Hippocampal formation (tissue), 2 donors: ENCODE results near the gene MIPOL1.
"Not testable (repeated sequence)": the region's sequence is repeated elsewhere in the genome, so short reads cannot be mapped to it uniquely, and the experiment has no call there.

Source experiments
- DNase-seq, 2 donors: peaks; one replicate each; lab custom pipeline; 2025; lab: John Stamatoyannopoulos, UW

The MIPOL1 gene

GRCh38 chr14:37546621-37547447 lies 349.1 kb downstream of the MIPOL1 start:
- no peak for DNase-seq

DNA sequence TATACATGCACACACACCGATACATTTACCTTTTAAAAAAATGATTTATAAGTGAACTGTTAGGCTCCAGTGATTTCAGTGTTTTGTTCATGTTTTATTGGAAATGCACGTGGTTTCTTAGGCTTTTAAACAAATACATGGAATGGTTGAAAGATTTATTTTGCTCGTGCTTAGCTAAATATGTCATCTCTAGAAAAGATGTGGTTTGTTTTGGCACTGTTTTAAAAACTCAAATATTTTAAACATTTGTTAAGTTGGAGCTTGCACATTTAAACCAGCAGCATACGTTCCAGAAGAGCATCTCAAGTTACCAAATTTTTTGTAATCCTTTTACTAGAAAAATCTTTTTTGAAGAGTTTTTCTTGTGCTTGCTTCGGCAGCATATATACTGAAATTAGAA lies 352.8 kb downstream of the MIPOL1 start:
- DNase-seq = no peak

- DNase-seq = no peak
Measured at GRCh38 chr14:37551119-37551518, 353.4 kb downstream of the MIPOL1 start.

- DNase-seq = no peak
Measured at GRCh38 chr14:37553935-37554550, 356.3 kb downstream of the MIPOL1 start.

DNA sequence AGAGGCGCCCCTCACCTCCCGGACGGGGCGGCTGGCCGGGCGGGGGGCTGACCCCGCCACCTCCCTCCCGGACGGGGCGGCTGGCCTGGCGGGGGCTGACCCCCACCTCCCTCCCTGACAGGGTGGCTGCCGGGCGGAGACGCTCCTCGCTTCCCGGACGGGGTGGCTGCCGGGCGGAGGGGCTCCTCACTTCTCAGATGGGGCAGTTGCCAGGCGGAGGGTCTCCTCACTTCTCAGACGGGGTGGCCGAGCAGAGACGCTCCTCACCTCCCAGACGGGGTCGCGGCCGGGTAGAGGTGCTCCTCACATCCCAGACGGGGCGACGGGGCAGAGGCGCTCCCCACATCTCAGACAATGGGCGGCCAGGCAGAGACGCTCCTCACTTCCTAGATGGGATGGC lies 357.9 kb downstream of the MIPOL1 start:
- DNase-seq = not testable (repeated sequence)

- DNase-seq = no peak
Measured at GRCh38 chr14:37558740-37559139, 361.0 kb downstream of the MIPOL1 start.

DNA sequence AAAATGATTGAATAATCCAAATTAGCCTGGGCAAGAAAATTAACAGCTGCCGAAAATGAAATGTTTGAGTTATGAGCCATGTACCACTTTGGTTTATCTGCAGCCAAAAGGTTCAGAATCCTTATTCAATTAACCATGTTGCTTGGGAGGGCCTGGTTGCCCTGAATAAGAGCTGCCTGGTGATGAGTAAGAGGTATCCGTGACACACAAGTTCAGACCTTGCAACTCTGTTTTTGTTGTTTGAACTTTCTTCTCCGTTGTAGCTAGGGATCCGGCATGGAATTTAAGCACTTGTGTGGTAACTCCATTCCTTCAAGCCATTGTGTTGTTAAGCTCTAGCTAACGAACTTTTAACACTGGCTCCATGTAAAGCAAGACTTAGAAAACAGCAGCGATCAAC lies 361.6 kb downstream of the MIPOL1 start:
- no peak for DNase-seq

DNA sequence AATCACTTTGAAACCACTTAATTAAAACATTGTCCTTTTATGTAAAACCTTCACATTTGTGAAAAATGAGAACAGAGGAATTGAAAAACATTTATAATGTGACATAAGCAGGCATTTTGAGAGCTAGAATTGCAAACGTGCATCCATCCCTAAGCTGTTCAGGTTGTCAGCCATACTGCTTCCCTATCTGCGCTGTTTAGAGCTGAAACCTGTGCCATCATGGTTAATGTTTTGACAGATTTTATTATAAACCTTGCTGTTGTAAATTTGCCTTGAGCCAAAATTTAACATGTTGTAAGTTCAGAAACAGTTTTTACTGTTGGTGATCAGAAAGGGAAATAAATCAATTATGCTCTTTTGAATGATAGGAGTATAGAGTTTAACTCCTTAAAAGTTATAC lies 365.5 kb downstream of the MIPOL1 start:
- DNase-seq = no peak

DNA sequence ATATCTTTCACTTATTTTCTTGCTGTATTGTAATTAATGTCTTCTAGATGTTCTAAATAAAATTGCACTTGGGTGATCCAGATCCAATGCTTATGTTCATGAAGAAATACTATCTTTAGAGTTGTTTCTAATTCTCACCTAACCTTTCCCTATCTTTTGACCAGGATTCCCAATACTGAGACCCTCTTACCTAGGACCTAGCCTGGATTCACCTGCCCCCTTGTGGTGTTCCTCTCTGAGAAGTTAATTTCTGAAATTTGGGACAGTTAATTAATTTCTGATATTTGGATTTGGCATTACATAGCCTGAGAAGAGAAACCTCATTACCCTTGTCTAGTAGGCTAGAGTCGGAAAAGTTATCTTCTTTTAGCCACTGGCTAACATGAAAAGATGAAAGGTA lies 367.8 kb downstream of the MIPOL1 start:
- no peak for DNase-seq

GRCh38 chr14:37566811-37567371 lies 369.2 kb downstream of the MIPOL1 start:
- no peak for DNase-seq

DNA sequence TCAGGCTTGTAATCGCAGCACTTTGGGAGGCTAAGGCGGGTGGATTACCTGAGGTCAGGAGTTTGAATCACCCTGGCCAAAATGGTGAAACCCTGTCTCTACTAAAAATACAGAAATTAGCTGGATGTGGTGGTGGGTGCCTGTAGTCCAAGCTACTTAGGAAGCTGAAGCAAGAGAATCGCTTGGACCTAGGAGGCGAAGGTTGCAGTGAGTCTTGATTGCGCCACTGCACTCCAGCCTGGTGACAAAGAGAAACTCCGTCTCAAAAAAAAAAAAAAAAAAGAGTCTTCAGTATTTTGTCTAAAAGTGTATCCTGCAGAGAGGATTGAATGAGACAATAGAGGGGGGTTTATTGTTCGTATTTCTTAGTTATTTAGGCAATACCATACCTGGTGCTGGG lies 372.0 kb downstream of the MIPOL1 start:
- DNase-seq = no peak

DNA sequence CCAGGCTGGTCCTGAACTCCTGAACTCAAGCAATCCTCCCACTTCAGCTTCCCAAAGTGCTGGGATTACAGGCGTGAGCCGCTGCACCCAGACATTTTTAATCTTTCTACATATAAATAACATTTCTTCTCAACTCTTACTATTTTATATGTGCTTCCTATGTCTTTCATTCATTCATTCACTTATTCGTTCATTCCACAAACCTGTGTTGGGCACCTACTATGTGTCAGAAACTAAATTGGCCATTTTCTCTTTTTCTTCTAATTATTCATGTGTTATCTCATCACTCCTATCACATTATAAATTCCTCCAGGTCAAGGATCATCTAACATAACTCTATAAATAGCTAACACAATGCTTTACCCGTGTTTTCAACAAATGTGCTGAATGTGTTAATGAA lies 373.7 kb downstream of the MIPOL1 start:
- no peak for DNase-seq

DNA sequence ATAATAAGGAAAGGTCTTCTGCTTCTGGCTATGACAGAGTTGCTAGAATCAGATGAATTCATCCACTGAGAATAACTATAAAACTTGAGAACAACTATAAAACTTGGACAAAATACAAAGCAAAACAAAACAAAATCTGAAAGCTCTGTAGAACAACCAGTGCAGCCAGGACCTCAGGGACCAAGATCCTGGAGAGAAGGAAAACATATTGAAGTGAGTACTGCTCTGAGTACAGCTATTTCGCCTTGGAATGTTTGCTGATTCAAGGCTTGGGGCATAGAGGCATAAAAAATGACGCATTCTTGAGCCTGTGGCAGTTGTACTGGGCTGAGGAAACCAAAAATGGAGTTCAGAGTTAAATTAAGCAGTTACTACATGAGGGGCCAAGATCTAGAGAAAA lies 375.6 kb downstream of the MIPOL1 start:
- DNase-seq = no peak

- DNase-seq = no peak
Measured at GRCh38 chr14:37579274-37579673, 381.5 kb downstream of the MIPOL1 start.

GRCh38 chr14:37580146-37580545 lies 382.4 kb downstream of the MIPOL1 start:
- no peak for DNase-seq

GRCh38 chr14:37583358-37584210 lies 385.8 kb downstream of the MIPOL1 start:
- no peak for DNase-seq

- no peak for DNase-seq
Measured at GRCh38 chr14:37584211-37585100, 386.7 kb downstream of the MIPOL1 start.

- DNase-seq = no peak
Measured at GRCh38 chr14:37585101-37585511, 387.4 kb downstream of the MIPOL1 start.

GRCh38 chr14:37585971-37586796 lies 388.4 kb downstream of the MIPOL1 start:
- DNase-seq = no peak

- DNase-seq = no peak
Measured at GRCh38 chr14:37586797-37587130, 389.0 kb downstream of the MIPOL1 start.
